Activated T-cell treated with anti-CD3 and anti-CD28 coated beads, Interleukin-2, amount 50 U/mL, for 4 hours (primary cell): ENCODE measurements around the gene KDM6B. TPM values are rescaled to one million over a fixed set of nuclear protein-coding genes. Genes with fewer than 3 reads are reported as not detected.
A peak's percentile ranks its signal among the peaks of the same experiment; 100 is the strongest.

Experiments used
- ATAC-seq, 2 donors: fragments of 200-7000 bp; cut with Tn5 transposase; one replicate each; pipeline ENCODE4 v1.10.0; 2021
- DNase-seq: peaks from one replicate; pipeline ENCODE4 v3.0.0-alpha.2; 2020
- H3K27me3 Mint-ChIP-seq: one replicate; pipeline ENCODE4 v1.8.0; 2021; ENCODE audit warnings: low read depth, mixed read lengths
- H3K36me3 Mint-ChIP-seq: one replicate; pipeline ENCODE4 v1.8.0; 2022; ENCODE audit warnings: mixed read lengths; ENCODE audit not compliant: insufficient read depth
- H3K4me1 Mint-ChIP-seq: one replicate; pipeline ENCODE4 v1.8.0; 2021; ENCODE audit warnings: low read depth, mixed read lengths
- H3K4me3 Mint-ChIP-seq: one replicate; pipeline ENCODE4 v1.8.0; 2021; ENCODE audit warnings: mild to moderate bottlenecking, moderate library complexity, mixed read lengths
- H3K9me3 Mint-ChIP-seq: one replicate; pipeline ENCODE4 v1.8.0; 2021; ENCODE audit warnings: mixed read lengths
- total RNA-seq, 3 donors: library from RNA; stranded (reverse); gene quantifications; one replicate each; pipeline ENCODE4 v1.2.1, GENCODE V29; 2021

Gene KDM6B
- total RNA-seq, 3 donors from 2014 or later, result 187 to 226 (median 206) TPM

- DNase-seq (peak; percentile 97), ATAC-seq (peak; percentile 53 to 55)
- Mint-ChIP-seq H3K4me3 (peak overlapping the region; percentile 96), H3K4me1 (peaks cover 54% of the 10 kb centered on the region), H3K9me3 (no peaks in the 10 kb centered on the region), H3K27me3 (no peaks in the 10 kb centered on the region), H3K36me3 (peaks cover 24% of the 10 kb centered on the region)
Observed at GRCh38 chr17:7841396-7841914, 7.4 kb downstream of the KDM6B start.

- H3K9me3 Mint-ChIP-seq, result no peaks in the 10 kb centered on the region
- peak overlapping the region; percentile 96 for H3K4me3 Mint-ChIP-seq
- peaks cover 52% of the 10 kb centered on the region for H3K4me1 Mint-ChIP-seq
- DNase-seq (peak; percentile 87), ATAC-seq (peak; percentile 13 to 15)
- H3K27me3 Mint-ChIP-seq, result no peaks in the 10 kb centered on the region
- peaks cover 27% of the 10 kb centered on the region for H3K36me3 Mint-ChIP-seq
Observed at GRCh38 chr17:7841915-7842379, 7.9 kb downstream of the KDM6B start.

GRCh38 chr17:7842380-7843256 is 8.6 kb downstream of the KDM6B start:
- peak overlapping the region; percentile 96 for H3K4me3 Mint-ChIP-seq
- no peaks in the 10 kb centered on the region for H3K9me3 Mint-ChIP-seq
- H3K36me3 Mint-ChIP-seq, result peaks cover 27% of the 10 kb centered on the region
- DNase-seq, result peak; percentile 98
- no peaks in the 10 kb centered on the region for H3K27me3 Mint-ChIP-seq
- peaks cover 46% of the 10 kb centered on the region for H3K4me1 Mint-ChIP-seq
- peak; percentile 46 to 47 for ATAC-seq

GRCh38 chr17:7843257-7843535 is 9.2 kb downstream of the KDM6B start:
- Mint-ChIP-seq H3K9me3 (no peaks in the 10 kb centered on the region), H3K36me3 (peaks cover 27% of the 10 kb centered on the region), H3K27me3 (no peaks in the 10 kb centered on the region), H3K4me1 (peaks cover 45% of the 10 kb centered on the region), H3K4me3 (peak overlapping the region; percentile 96)
- no peak for DNase-seq
- peak; percentile 0 for ATAC-seq

GRCh38 chr17:7843536-7844291 is 9.7 kb downstream of the KDM6B start:
- DNase-seq (peak; percentile 95), ATAC-seq (peak; percentile 14 to 16)
- no peaks in the 10 kb centered on the region for H3K9me3 Mint-ChIP-seq
- H3K4me1 Mint-ChIP-seq, result peaks cover 42% of the 10 kb centered on the region
- peaks cover 27% of the 10 kb centered on the region for H3K36me3 Mint-ChIP-seq
- peak overlapping the region; percentile 96 for H3K4me3 Mint-ChIP-seq
- no peaks in the 10 kb centered on the region for H3K27me3 Mint-ChIP-seq

- no peaks in the 10 kb centered on the region for H3K27me3 Mint-ChIP-seq
- H3K4me3 Mint-ChIP-seq, result peak overlapping the region; percentile 96
- DNase-seq, result peak; percentile 71
- H3K4me1 Mint-ChIP-seq, result peaks cover 36% of the 10 kb centered on the region
- peak; percentile 40 to 46 for ATAC-seq
- peaks cover 23% of the 10 kb centered on the region for H3K36me3 Mint-ChIP-seq
- no peaks in the 10 kb centered on the region for H3K9me3 Mint-ChIP-seq
Observed at GRCh38 chr17:7844292-7845154, 10.5 kb downstream of the KDM6B start.

GRCh38 chr17:7845359-7846062 is 11.5 kb downstream of the KDM6B start:
- ATAC-seq (no peak), DNase-seq (no peak)
- H3K4me1 Mint-ChIP-seq, result peaks cover 36% of the 10 kb centered on the region
- H3K36me3 Mint-ChIP-seq, result peaks cover 25% of the 10 kb centered on the region
- H3K4me3 Mint-ChIP-seq, result peak overlapping the region; percentile 96
- H3K9me3 Mint-ChIP-seq, result no peaks in the 10 kb centered on the region
- H3K27me3 Mint-ChIP-seq, result no peaks in the 10 kb centered on the region

- ATAC-seq (no peak), DNase-seq (no peak)
- H3K9me3 Mint-ChIP-seq, result no peaks in the 10 kb centered on the region
- peak overlapping the region; percentile 96 for H3K4me3 Mint-ChIP-seq
- peaks cover 26% of the 10 kb centered on the region for H3K36me3 Mint-ChIP-seq
- no peaks in the 10 kb centered on the region for H3K27me3 Mint-ChIP-seq
- peaks cover 36% of the 10 kb centered on the region for H3K4me1 Mint-ChIP-seq
Observed at GRCh38 chr17:7846063-7846735, 12.2 kb downstream of the KDM6B start.

GRCh38 chr17:7846765-7847661 is 13.0 kb downstream of the KDM6B start:
- H3K9me3 Mint-ChIP-seq, result no peaks in the 10 kb centered on the region
- no peak for DNase-seq
- peaks cover 40% of the 10 kb centered on the region for H3K4me1 Mint-ChIP-seq
- peak overlapping the region; percentile 96 for H3K4me3 Mint-ChIP-seq
- no peak for ATAC-seq
- H3K36me3 Mint-ChIP-seq, result peaks cover 34% of the 10 kb centered on the region
- H3K27me3 Mint-ChIP-seq, result no peaks in the 10 kb centered on the region

GRCh38 chr17:7848131-7848579 is 14.1 kb downstream of the KDM6B start:
- DNase-seq (no peak), ATAC-seq (no peak)
- H3K4me1 Mint-ChIP-seq, result peaks cover 44% of the 10 kb centered on the region
- no peaks in the 10 kb centered on the region for H3K9me3 Mint-ChIP-seq
- no peaks in the 10 kb centered on the region for H3K27me3 Mint-ChIP-seq
- H3K36me3 Mint-ChIP-seq, result peaks cover 40% of the 10 kb centered on the region
- H3K4me3 Mint-ChIP-seq, result peak overlapping the region; percentile 70

GRCh38 chr17:7848739-7849129 is 14.7 kb downstream of the KDM6B start:
- H3K4me1 Mint-ChIP-seq, result peaks cover 45% of the 10 kb centered on the region
- H3K9me3 Mint-ChIP-seq, result no peaks in the 10 kb centered on the region
- peak overlapping the region; percentile 74 for H3K4me3 Mint-ChIP-seq
- H3K36me3 Mint-ChIP-seq, result peaks cover 39% of the 10 kb centered on the region
- no peak for DNase-seq
- no peaks in the 10 kb centered on the region for H3K27me3 Mint-ChIP-seq
- no peak for ATAC-seq

- ATAC-seq, result no peak
- H3K4me1 Mint-ChIP-seq, result peaks cover 47% of the 10 kb centered on the region
- peaks cover 41% of the 10 kb centered on the region for H3K36me3 Mint-ChIP-seq
- no peaks in the 10 kb centered on the region for H3K9me3 Mint-ChIP-seq
- no peaks in the 10 kb centered on the region for H3K27me3 Mint-ChIP-seq
- no peak for DNase-seq
- H3K4me3 Mint-ChIP-seq, result peak overlapping the region; percentile 74
Observed at GRCh38 chr17:7849130-7849750, 15.2 kb downstream of the KDM6B start.
